Measurements from ENCODE around the gene MACROD2.

MACROD2 gene

DNA sequence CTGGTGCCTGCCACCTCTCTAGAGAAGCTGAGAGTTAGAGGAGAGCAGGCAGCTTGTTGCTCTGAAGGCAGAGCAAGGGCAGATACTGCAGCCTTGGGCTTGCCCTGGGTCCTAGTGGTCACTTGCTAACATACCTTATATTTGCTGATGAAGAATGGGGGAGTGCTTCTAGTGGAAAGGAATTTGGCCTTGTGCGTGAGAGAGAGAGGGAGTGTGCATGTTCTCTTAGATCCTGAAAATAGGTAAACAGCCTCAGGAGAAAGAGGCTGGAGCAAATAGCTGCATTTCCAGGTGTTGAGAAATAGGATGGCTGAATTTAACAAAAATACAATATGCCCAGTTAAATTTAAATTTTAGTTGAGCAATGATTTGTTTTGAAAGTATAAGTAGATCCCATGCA, 1066.6 kb downstream of the MACROD2 start:
- Histone ChIP-seq H3K9me3 (ENCODE audit: control insufficient read depth, insufficient read depth, low read depth, low read length) (no peaks in the 10 kb centered on the region), H3K27ac (ENCODE audit: extremely low read depth, low read depth, low read length) (no peak overlapping the region), H3K36me3 (ENCODE audit: control insufficient read depth in 2 of 2, insufficient read depth in 1 of 2, low read length in 2 of 2) (no peaks in the 10 kb centered on the region), H3K4me1 (ENCODE audit: control insufficient read depth, insufficient read depth, low read length) (no peaks in the 10 kb centered on the region), H3K4me3 (ENCODE audit: low read depth, low read length) (no peak overlapping the region)
- POLR2A ChIA-PET: no interaction called here
- CTCF ChIA-PET: interaction anchor here (0.6 kb wide), 1 partner anchor 789 kb away, joined by 3 read pairs; no protein-coding TSS in a partner anchor
- TF ChIP-seq ZNF311 (tag by site-specific recombination; IDR thresholded peaks at IDR 0.05; ENCODE audit: borderline replicate concordance) (no peak), ZNF221 (tag by site-specific recombination; IDR thresholded peaks at IDR 0.05; ENCODE audit: borderline replicate concordance) (no peak), ZBTB8A (tag by site-specific recombination; IDR thresholded peaks at IDR 0.05) (no peak), ZNF184 (tag by site-specific recombination; IDR thresholded peaks at IDR 0.05) (no peak), KLF7 (tag by site-specific recombination; IDR thresholded peaks at IDR 0.05; ENCODE audit: borderline replicate concordance) (no peak), ZNF530 (tag by site-specific recombination; IDR thresholded peaks at IDR 0.05; ENCODE audit: low read depth) (no peak)

DNA sequence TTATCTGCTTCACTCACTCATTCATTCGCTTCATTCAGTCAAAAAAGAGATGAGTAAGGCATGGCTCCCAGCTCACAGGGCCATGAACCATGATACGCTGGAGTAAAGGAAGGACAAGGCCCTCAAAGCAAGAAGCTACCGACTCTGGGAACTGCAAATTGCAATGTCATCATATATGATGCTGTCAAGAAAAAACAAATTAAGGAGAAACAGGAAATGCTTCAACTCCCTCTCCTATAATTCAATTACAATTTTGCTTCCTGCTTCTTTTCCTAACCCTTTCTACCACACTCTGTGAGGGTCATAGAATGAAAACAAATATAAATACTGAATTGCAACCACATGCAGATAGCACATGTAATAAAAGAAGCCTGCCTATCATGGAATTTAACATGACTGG, 1067.8 kb downstream of the MACROD2 start:
- no peaks in the 10 kb centered on the region for H3K9me3 ChIP-seq (ENCODE audit: control insufficient read depth, insufficient read depth, low read depth, low read length)
- H3K4me1 ChIP-seq (ENCODE audit: control insufficient read depth, insufficient read depth, low read length): no peaks in the 10 kb centered on the region
- no peak for TF ChIP-seq WT1 (tag by site-specific recombination; IDR thresholded peaks at IDR 0.05)
- no peak for TF ChIP-seq ZNF660 (tag by site-specific recombination; IDR thresholded peaks at IDR 0.05)
- no peak for TF ChIP-seq ZNF175 (tag by site-specific recombination; IDR thresholded peaks at IDR 0.05)
- no peak for TF ChIP-seq OVOL3 (tag by site-specific recombination; IDR thresholded peaks at IDR 0.05)
- TF ChIP-seq ZNF792 (tag by site-specific recombination; IDR thresholded peaks at IDR 0.05): no peak
- no peak for TF ChIP-seq ZNF16 (tag by site-specific recombination; IDR thresholded peaks at IDR 0.05; ENCODE audit: low read depth)
- no peak for TF ChIP-seq ZNF768 (tag by site-specific recombination; IDR thresholded peaks at IDR 0.05)
- no peak for TF ChIP-seq ZSCAN16 (tag by site-specific recombination; IDR thresholded peaks at IDR 0.05)
- no peak for TF ChIP-seq ZBTB21 (tag by site-specific recombination; IDR thresholded peaks at IDR 0.05)
- TF ChIP-seq ZIC2 (tag by site-specific recombination; IDR thresholded peaks at IDR 0.05): no peak
- TF ChIP-seq ZNF433 (tag by site-specific recombination; IDR thresholded peaks at IDR 0.05; ENCODE audit: low read depth): no peak
- no peak for TF ChIP-seq ZNF350 (tag by site-specific recombination; IDR thresholded peaks at IDR 0.05)
- TF ChIP-seq, protein P1, sequence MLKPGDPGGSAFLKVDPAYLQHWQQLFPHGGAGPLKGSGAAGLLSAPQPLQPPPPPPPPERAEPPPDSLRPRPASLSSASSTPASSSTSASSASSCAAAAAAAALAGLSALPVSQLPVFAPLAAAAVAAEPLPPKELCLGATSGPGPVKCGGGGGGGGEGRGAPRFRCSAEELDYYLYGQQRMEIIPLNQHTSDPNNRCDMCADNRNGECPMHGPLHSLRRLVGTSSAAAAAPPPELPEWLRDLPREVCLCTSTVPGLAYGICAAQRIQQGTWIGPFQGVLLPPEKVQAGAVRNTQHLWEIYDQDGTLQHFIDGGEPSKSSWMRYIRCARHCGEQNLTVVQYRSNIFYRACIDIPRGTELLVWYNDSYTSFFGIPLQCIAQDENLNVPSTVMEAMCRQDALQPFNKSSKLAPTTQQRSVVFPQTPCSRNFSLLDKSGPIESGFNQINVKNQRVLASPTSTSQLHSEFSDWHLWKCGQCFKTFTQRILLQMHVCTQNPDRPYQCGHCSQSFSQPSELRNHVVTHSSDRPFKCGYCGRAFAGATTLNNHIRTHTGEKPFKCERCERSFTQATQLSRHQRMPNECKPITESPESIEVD (tag by site-specific recombination; IDR thresholded peaks at IDR 0.05): no peak
- TF ChIP-seq, protein P2, sequence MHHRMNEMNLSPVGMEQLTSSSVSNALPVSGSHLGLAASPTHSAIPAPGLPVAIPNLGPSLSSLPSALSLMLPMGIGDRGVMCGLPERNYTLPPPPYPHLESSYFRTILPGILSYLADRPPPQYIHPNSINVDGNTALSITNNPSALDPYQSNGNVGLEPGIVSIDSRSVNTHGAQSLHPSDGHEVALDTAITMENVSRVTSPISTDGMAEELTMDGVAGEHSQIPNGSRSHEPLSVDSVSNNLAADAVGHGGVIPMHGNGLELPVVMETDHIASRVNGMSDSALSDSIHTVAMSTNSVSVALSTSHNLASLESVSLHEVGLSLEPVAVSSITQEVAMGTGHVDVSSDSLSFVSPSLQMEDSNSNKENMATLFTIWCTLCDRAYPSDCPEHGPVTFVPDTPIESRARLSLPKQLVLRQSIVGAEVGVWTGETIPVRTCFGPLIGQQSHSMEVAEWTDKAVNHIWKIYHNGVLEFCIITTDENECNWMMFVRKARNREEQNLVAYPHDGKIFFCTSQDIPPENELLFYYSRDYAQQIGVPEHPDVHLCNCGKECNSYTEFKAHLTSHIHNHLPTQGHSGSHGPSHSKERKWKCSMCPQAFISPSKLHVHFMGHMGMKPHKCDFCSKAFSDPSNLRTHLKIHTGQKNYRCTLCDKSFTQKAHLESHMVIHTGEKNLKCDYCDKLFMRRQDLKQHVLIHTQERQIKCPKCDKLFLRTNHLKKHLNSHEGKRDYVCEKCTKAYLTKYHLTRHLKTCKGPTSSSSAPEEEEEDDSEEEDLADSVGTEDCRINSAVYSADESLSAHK (tag by site-specific recombination; IDR thresholded peaks at IDR 0.05): no peak
- no peak for TF ChIP-seq ZNF600 (tag by site-specific recombination; IDR thresholded peaks at IDR 0.05)
- H3K4me3 ChIP-seq (ENCODE audit: low read depth, low read length): no peak overlapping the region
- POLR2A ChIA-PET: no interaction called here
- H3K27ac ChIP-seq (ENCODE audit: extremely low read depth, low read depth, low read length): no peak overlapping the region
- no peaks in the 10 kb centered on the region for H3K36me3 ChIP-seq (ENCODE audit: control insufficient read depth in 2 of 2, insufficient read depth in 1 of 2, low read length in 2 of 2)
- CTCF ChIA-PET: no interaction called here
